HepG2 (cell line): Measurements from ENCODE around the gene RAB8A. TPM values are rescaled to one million over a fixed set of nuclear protein-coding genes. Genes with fewer than 3 reads are reported as not detected.

Experiments
- BRCA1 ChIP-seq: sonication (generic); formaldehyde crosslinking; IDR thresholded peaks from 2 replicates; pipeline ENCODE4 v1.4.0; 2020; ENCODE audit warnings: missing genetic modification reagents
- CEBPB ChIP-seq: IDR thresholded peaks from 2 replicates; pipeline ENCODE4 v1.6.1; 2011; ENCODE audit warnings: low read depth, low read length, improper control_type of control experiment, borderline replicate concordance
- CSRNP2 ChIP-seq: sonication (generic); formaldehyde crosslinking; conservative IDR thresholded peaks from 2 replicates; pipeline ENCODE4 v1.8.0; 2022; ENCODE audit warnings: low read depth, missing genetic modification reagents
- EHMT2 ChIP-seq: fragments of 200-600 bp; sonication (generic); IDR thresholded peaks from 2 replicates; pipeline ENCODE4 v1.7.0; 2017; ENCODE audit warnings: antibody characterized with exemption, low read depth, low read length, borderline replicate concordance
- FOXJ3 ChIP-seq: sonication (generic); formaldehyde crosslinking; IDR thresholded peaks from 2 replicates; pipeline ENCODE4 v1.4.0; 2020; ENCODE audit warnings: missing genetic modification reagents, mild to moderate bottlenecking, borderline replicate concordance
- LBX2 ChIP-seq: sonication (generic); formaldehyde crosslinking; IDR thresholded peaks from 2 replicates; pipeline ENCODE4 v1.5.0; 2020; ENCODE audit warnings: missing genetic modification reagents, mild to moderate bottlenecking, borderline replicate concordance
- PCBP1 ChIP-seq: fragments of 200-400 bp; formaldehyde crosslinking; IDR thresholded peaks from 2 replicates; pipeline ENCODE4 v1.6.1; 2017; ENCODE audit warnings: mild to moderate bottlenecking, low read depth, low read length, borderline replicate concordance
- PLRG1 ChIP-seq: fragments of 450-650 bp; conservative IDR thresholded peaks from 2 replicates; pipeline ENCODE4 v1.6.1; 2016
- RCOR2 ChIP-seq: IDR thresholded peaks from 2 replicates; pipeline ENCODE4 v1.6.1; 2016; ENCODE audit warnings: missing biosample characterization, missing genetic modification reagents
- SMYD3 ChIP-seq: sonication (generic); formaldehyde crosslinking; IDR thresholded peaks from 2 replicates; pipeline ENCODE4 v1.8.1; 2023; ENCODE audit warnings: mild to moderate bottlenecking, missing genetic modification reagents
- SRY ChIP-seq: sonication (generic); formaldehyde crosslinking; IDR thresholded peaks from 2 replicates; pipeline ENCODE4 v1.8.0; 2022; ENCODE audit warnings: mild to moderate bottlenecking, missing genetic modification reagents
- ZBTB4 ChIP-seq: sonication (generic); formaldehyde crosslinking; IDR thresholded peaks from 2 replicates; pipeline ENCODE4 v1.4.0; 2020; ENCODE audit warnings: missing genetic modification reagents, mild to moderate bottlenecking, borderline replicate concordance
- ZBTB7A ChIP-seq: sonication (generic); formaldehyde crosslinking; IDR thresholded peaks from 2 replicates; pipeline ENCODE4 v1.8.0; 2022; ENCODE audit warnings: mild to moderate bottlenecking, missing genetic modification reagents
- ZMYM2 ChIP-seq: sonication (generic); formaldehyde crosslinking; IDR thresholded peaks from 2 replicates; pipeline ENCODE4 v1.8.0; 2022; ENCODE audit warnings: mild to moderate bottlenecking, missing genetic modification reagents
- ZMYM3 ChIP-seq: sonication (generic); formaldehyde crosslinking; IDR thresholded peaks from 2 replicates; pipeline ENCODE4 v1.5.1; 2020; ENCODE audit warnings: mild to moderate bottlenecking, missing genetic modification reagents
- ZNF3 ChIP-seq: IDR thresholded peaks from 2 replicates; pipeline ENCODE4 v1.7.0; 2017; ENCODE audit warnings: inconsistent platforms
- ZNF331 ChIP-seq: sonication (generic); formaldehyde crosslinking; IDR thresholded peaks from 2 replicates; pipeline ENCODE4 v1.4.0; 2020; ENCODE audit warnings: missing genetic modification reagents
- ZNF382 ChIP-seq: sonication (generic); formaldehyde crosslinking; IDR thresholded peaks from 2 replicates; pipeline ENCODE4 v1.5.0; 2020; ENCODE audit warnings: missing genetic modification reagents, mild to moderate bottlenecking, borderline replicate concordance
- ZNF550 ChIP-seq: sonication (generic); formaldehyde crosslinking; IDR thresholded peaks from 2 replicates; pipeline ENCODE4 v1.4.0; 2020; ENCODE audit warnings: mild to moderate bottlenecking, missing genetic modification reagents, borderline replicate concordance
- ZNF772 ChIP-seq: sonication (generic); formaldehyde crosslinking; IDR thresholded peaks from 2 replicates; pipeline ENCODE4 v1.5.0; 2020; ENCODE audit warnings: mild to moderate bottlenecking, missing genetic modification reagents
- polyA plus RNA-seq, 8 experiments: library from polyadenylated mRNA; depleted of rRNA in 3 of 8; stranded (reverse) in 7 of 8; unstranded in 1 of 8; fragments of >200 nt; fragmentation: Illumina TruSeq in 4 of 8; extraction: Trizol in 4 of 8; gene quantifications; 2 replicates each; pipeline versions ENCODE4 v1.2.1 to v1.2.3, GENCODE V29; 2011 to 2016; ENCODE audit warnings: low read depth in 4 of 8, missing spikeins in 1 of 8, mixed read lengths in 1 of 8; ENCODE audit not compliant: insufficient read depth in 1 of 8
- total RNA-seq, 5 experiments: library from RNA; depleted of rRNA; stranded (reverse); fragments of >200 nt; fragmentation: Illumina TruSeq; extraction: Trizol; gene quantifications; 2 replicates each; pipeline ENCODE4 v1.2.3, GENCODE V29; 2016; ENCODE audit warnings: low read depth in 1 of 5
- TF ChIP-seq, protein P1 (sequence below): sonication (generic); formaldehyde crosslinking; IDR thresholded peaks from 2 replicates; pipeline ENCODE4 v1.8.0; 2022; ENCODE audit warnings: mild to moderate bottlenecking, missing genetic modification reagents
- TF ChIP-seq, protein P2 (sequence below): sonication (generic); formaldehyde crosslinking; conservative IDR thresholded peaks from 2 replicates; pipeline ENCODE4 v1.4.0; 2020; ENCODE audit warnings: missing genetic modification reagents

RAB8A gene
- total and polyA plus RNA-seq, 2 of the 13 experiments (the other 11 are each of a cell fraction or from before 2014, with no cell fraction given), result 36.7 to 45.0 TPM

DNA sequence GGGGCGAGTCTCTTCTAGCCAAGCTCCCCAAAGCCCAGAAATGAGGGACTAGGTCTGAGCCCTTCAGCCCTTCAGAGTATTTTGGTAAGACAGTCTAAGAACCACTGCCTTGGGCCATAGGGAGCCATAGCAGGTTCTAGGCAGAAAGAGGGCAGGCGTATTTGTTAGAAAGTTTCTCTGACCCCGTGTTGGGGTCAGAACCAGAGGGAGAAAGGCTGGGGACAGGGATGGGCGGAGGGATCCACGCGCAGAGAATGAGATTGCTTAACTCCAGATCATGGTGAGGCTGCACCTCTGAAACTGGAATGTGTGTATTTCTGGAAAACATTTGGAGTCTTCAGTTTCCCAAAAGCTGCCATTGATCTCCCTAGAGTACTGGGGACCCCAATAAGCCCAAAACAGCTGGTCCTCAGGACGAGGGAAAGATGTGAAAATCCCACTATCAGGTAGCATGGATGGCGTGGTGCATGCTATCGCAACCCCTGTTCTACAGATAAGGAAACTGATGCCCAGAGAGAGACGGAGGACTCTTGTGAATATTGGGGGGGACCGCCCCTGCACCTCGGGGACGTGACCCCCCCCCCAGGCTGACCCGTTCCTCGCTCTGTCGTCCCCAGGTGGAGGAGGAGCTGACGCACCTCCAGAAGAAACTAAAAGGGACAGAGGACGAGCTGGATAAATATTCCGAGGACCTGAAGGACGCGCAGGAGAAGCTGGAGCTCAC, 36.1 kb upstream of the RAB8A start (continued):
- TF ChIP-seq ZMYM2 (CRISPR knock-in tag), result peak; percentile 57; the same call in 1 of the 2 replicates
- TF ChIP-seq SMYD3 (CRISPR knock-in tag), result 0 out of 2 replicates have a peak, but pooled peaks have one; percentile 24
- no peak for TF ChIP-seq BRCA1 (CRISPR knock-in tag)
- no peak for TF ChIP-seq PLRG1
- TF ChIP-seq, protein P1, sequence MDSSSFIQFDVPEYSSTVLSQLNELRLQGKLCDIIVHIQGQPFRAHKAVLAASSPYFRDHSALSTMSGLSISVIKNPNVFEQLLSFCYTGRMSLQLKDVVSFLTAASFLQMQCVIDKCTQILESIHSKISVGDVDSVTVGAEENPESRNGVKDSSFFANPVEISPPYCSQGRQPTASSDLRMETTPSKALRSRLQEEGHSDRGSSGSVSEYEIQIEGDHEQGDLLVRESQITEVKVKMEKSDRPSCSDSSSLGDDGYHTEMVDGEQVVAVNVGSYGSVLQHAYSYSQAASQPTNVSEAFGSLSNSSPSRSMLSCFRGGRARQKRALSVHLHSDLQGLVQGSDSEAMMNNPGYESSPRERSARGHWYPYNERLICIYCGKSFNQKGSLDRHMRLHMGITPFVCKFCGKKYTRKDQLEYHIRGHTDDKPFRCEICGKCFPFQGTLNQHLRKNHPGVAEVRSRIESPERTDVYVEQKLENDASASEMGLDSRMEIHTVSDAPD, result no peak
- no peak for TF ChIP-seq ZBTB4 (CRISPR knock-in tag)
- TF ChIP-seq, protein P2, sequence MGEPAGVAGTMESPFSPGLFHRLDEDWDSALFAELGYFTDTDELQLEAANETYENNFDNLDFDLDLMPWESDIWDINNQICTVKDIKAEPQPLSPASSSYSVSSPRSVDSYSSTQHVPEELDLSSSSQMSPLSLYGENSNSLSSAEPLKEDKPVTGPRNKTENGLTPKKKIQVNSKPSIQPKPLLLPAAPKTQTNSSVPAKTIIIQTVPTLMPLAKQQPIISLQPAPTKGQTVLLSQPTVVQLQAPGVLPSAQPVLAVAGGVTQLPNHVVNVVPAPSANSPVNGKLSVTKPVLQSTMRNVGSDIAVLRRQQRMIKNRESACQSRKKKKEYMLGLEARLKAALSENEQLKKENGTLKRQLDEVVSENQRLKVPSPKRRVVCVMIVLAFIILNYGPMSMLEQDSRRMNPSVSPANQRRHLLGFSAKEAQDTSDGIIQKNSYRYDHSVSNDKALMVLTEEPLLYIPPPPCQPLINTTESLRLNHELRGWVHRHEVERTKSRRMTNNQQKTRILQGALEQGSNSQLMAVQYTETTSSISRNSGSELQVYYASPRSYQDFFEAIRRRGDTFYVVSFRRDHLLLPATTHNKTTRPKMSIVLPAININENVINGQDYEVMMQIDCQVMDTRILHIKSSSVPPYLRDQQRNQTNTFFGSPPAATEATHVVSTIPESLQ, result no peak
- TF ChIP-seq ZBTB7A (CRISPR knock-in tag), result no peak
- TF ChIP-seq ZNF550 (CRISPR knock-in tag), result no peak
- TF ChIP-seq EHMT2, result no peak
- TF ChIP-seq CEBPB, result peak; percentile 51; the same call in 1 of the 2 replicates
- 0 out of 2 replicates have a peak, but pooled peaks have one; percentile 26 for TF ChIP-seq ZNF3
- TF ChIP-seq ZNF772 (CRISPR knock-in tag), result no peak
- no peak for TF ChIP-seq FOXJ3 (CRISPR knock-in tag)
- TF ChIP-seq ZMYM3, result peak; percentile 98
- no peak for TF ChIP-seq PCBP1
- no peak for TF ChIP-seq ZNF331 (CRISPR knock-in tag)
- TF ChIP-seq ZNF382 (CRISPR knock-in tag), result no peak
- TF ChIP-seq SRY (CRISPR knock-in tag), result peak; percentile 27; the same call in 1 of the 2 replicates
- TF ChIP-seq LBX2 (CRISPR knock-in tag), result no peak
- TF ChIP-seq CSRNP2 (CRISPR knock-in tag), result no peak
- TF ChIP-seq RCOR2 (CRISPR knock-in tag), result peak; percentile 49; the same call in 1 of the 2 replicates
